ENCODE data around the gene CHML. TPM values are rescaled to one million over a fixed set of nuclear protein-coding genes. Genes with fewer than 3 reads are reported as not detected.

The CHML gene
- 4.1 and 4.9 TPM in 2 replicates for total RNA-seq

GRCh38 chr1:241640149-241640866 lies at the start of gene CHML, which contains the start of gene OPN3:
TSS of gene CHML (minus strand) at chr1:241640369. CDS start at chr1:241635766, 4,603 bp downstream.
TSS of gene OPN3 (minus strand) at chr1:241640369. CDS start at chr1:241640254, 115 bp downstream.

GRCh38 chr1:241652012-241652411 lies 11.8 kb upstream of the CHML start, which contains the start of gene WDR64:
TSS of gene WDR64 (plus strand) at chr1:241652281. CDS start at chr1:241652485, 204 bp downstream.

Other genes with a start within 250 kb of the CHML start
- gene FH, start 120.6 kb downstream of the CHML start, total RNA-seq: 68.2 and 70.6 TPM in 2 replicates
- not detected in 2 replicates for gene KMO, start 108.0 kb downstream of the CHML start, total RNA-seq
- gene OPN3, start within 50 bp of the CHML start, total RNA-seq: 10.9 and 16.4 TPM in 2 replicates
- gene WDR64, start 11.9 kb upstream of the CHML start, total RNA-seq: not detected in 2 replicates
- 2.2 and 5.2 TPM in 2 replicates for gene EXO1, start 207.8 kb upstream of the CHML start, total RNA-seq